LHCN-M2 (cell line): ENCODE measurements around the gene IGFBP4. TPM values are rescaled to one million over a fixed set of nuclear protein-coding genes. Genes with fewer than 3 reads are reported as not detected.

Experiments
- total RNA-seq: library from RNA; depleted of rRNA; stranded (reverse); fragments of >200 nt; gene quantifications from 2 replicates; pipeline ENCODE4 v1.2.3, GENCODE V29; 2014; rRNA removed

Gene IGFBP4
- total RNA-seq, 1 experiment from 2014 or later = 55.3 TPM

Other genes with a start within 250 kb of the IGFBP4 start
- gene WIPF2, start 224.1 kb upstream of the IGFBP4 start, total RNA-seq = 4.6 and 4.9 TPM in 2 replicates
- gene CDC6, start 155.6 kb upstream of the IGFBP4 start, total RNA-seq = 43.2 and 46.6 TPM in 2 replicates
- 24.2 and 29.6 TPM in 2 replicates for gene RARA, start 134.3 kb upstream of the IGFBP4 start, total RNA-seq
- gene GJD3, start 78.7 kb upstream of the IGFBP4 start, total RNA-seq = not detected in 2 replicates
- 264 and 349 TPM in 2 replicates for gene TOP2A, start 25.6 kb upstream of the IGFBP4 start, total RNA-seq
- gene TNS4, start 58.2 kb downstream of the IGFBP4 start, total RNA-seq = not detected in 2 replicates
- 0.26 TPM in 1 of 2 replicates, not detected in the other for gene CCR7, start 122.0 kb downstream of the IGFBP4 start, total RNA-seq
- 118 and 138 TPM in 2 replicates for gene SMARCE1, start 204.4 kb downstream of the IGFBP4 start, total RNA-seq
- not detected in 2 replicates for gene KRT222, start 221.7 kb downstream of the IGFBP4 start, total RNA-seq